Glomerular visceral epithelial cell (primary cell): Measurements from ENCODE around the gene MPST.

Experiments used
- DNase-seq: peaks from one replicate; pipeline ENCODE4 v3.0.0-alpha.2; 2016; ENCODE audit errors: extremely low spot score

The MPST gene

DNA sequence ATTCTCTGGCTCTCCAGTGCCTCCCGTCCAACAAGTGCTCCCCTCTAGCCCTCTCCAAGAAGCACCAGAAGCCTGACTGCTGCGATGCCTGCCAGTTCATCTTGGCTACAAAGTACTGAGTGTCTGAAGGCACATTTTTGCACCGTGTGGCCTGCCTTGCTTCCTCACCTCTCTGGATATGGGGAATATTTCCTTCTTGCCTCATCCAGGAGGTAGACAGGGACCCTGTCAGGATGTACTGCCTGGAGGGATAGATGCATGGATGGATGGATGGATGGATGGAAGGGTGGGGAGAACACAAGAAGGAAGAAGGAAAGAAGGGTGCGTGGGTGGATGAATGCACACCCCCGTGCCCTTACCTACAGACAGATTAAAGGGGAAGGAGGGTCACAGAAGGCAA is 59.6 kb downstream of the MPST start:
- DNase-seq: no peak
